GM21723 (cell line): Measurements from ENCODE around the gene ARG2.
"Not testable (repeated sequence)": the region's sequence is repeated elsewhere in the genome, so short reads cannot be mapped to it uniquely, and the experiment has no call there.

Source experiments
- ATAC-seq: cut with Tn5 transposase; IDR thresholded peaks from one replicate; pipeline ENCODE4 v1.9.1; 2021; ENCODE audit warnings: mild to moderate bottlenecking, moderate library complexity; ENCODE audit not compliant: unreplicated experiment

ARG2 gene

GRCh38 chr14:67584978-67585377 lies 34.7 kb upstream of the ARG2 start:
- ATAC-seq: no peak

- ATAC-seq: no peak
Observed at GRCh38 chr14:67586369-67586768, 33.4 kb upstream of the ARG2 start.

GRCh38 chr14:67589204-67589770 lies 30.4 kb upstream of the ARG2 start:
- ATAC-seq: no peak

- not testable (repeated sequence) for ATAC-seq
Observed at GRCh38 chr14:67593650-67594049, 26.1 kb upstream of the ARG2 start.

- no peak for ATAC-seq
Observed at GRCh38 chr14:67595392-67595791, 24.3 kb upstream of the ARG2 start.

GRCh38 chr14:67599698-67600561 lies 19.8 kb upstream of the ARG2 start, which contains the start of gene PIGH:
Gene PIGH, minus strand, starts transcription at chr14:67600268. Its CDS starts 65 bp downstream, at chr14:67600203.
- ATAC-seq: peak; percentile 90

- not testable (repeated sequence) for ATAC-seq
Observed at GRCh38 chr14:67600562-67600974, 19.2 kb upstream of the ARG2 start.

GRCh38 chr14:67602076-67602475 lies 17.6 kb upstream of the ARG2 start:
- no peak for ATAC-seq

- ATAC-seq: peak; percentile 73
Observed at GRCh38 chr14:67602995-67603545, 16.6 kb upstream of the ARG2 start.

GRCh38 chr14:67607646-67608045 lies 12.1 kb upstream of the ARG2 start:
- ATAC-seq: no peak

- no peak for ATAC-seq
Observed at GRCh38 chr14:67609642-67610310, 9.9 kb upstream of the ARG2 start.

- no peak for ATAC-seq
Observed at GRCh38 chr14:67610491-67610890, 9.2 kb upstream of the ARG2 start.

- no peak for ATAC-seq
Observed at GRCh38 chr14:67618617-67619063, 1.1 kb upstream of the ARG2 start.

- no peak for ATAC-seq
Observed at GRCh38 chr14:67620217-67620785, 581 bp downstream of the ARG2 start.

- ATAC-seq: no peak
Observed at GRCh38 chr14:67622675-67623074, 3.0 kb downstream of the ARG2 start.

GRCh38 chr14:67623114-67623513 lies 3.4 kb downstream of the ARG2 start:
- ATAC-seq: no peak

- ATAC-seq: not testable (repeated sequence)
Observed at GRCh38 chr14:67626131-67626530, 6.4 kb downstream of the ARG2 start.

GRCh38 chr14:67627519-67627918 lies 7.8 kb downstream of the ARG2 start:
- ATAC-seq: no peak

GRCh38 chr14:67630186-67630585 lies 10.5 kb downstream of the ARG2 start:
- ATAC-seq: no peak

- ATAC-seq: no peak
Observed at GRCh38 chr14:67630938-67631337, 11.2 kb downstream of the ARG2 start.
